ENCODE data around the gene ASPM. TPM values are rescaled to one million over a fixed set of nuclear protein-coding genes. Genes with fewer than 3 reads are reported as not detected.

The ASPM gene
- total and polyA plus RNA-seq, 2 of the 8 experiments (the other 6 are each of a cell fraction or from before 2014, with no cell fraction given), result 5.1 to 50.3 TPM

DNA sequence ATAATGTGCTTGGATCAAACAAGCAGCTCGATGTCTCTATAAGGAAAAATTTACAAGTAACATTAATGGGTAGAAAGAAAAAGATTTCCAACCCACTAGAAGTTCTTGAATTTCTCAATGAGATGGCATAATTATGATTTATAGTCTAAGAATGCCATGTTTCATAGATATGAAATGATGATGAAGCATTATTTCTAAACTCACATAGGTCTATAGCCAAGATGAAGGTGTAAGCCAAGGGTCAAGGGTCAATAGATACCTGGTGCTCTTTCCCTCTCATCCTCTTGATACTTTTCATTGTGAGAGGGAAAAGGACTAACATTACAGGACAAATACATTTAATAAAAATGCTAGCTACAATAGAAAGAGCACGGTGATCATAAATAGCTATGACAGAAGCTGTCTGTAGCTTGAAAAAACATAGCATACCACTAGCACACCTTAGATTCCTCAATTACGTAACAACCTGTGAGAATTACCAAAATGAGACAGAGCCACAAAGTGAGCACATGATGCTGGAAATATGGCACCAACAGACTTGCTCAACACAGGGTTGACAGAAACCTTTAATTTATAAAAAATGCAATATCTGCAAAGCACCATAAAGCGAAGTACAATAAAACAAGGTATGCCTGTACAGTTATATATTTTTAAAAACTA is 53.1 kb downstream of the ASPM start (continued):
- TF ChIP-seq SP2 (IDR thresholded peaks at IDR 0.05; ENCODE audit: low read length) (no peak), ZNF274 (IDR thresholded peaks at IDR 0.05; ENCODE audit: borderline replicate concordance, extremely low read depth, low read length) (no peak), SIX5 (IDR thresholded peaks at IDR 0.05; ENCODE audit: low read depth, low read length) (no peak)

Measured in H1 (cell line).